HS-27A (cell line): ENCODE data around the gene UMODL1.

ENCODE experiments used
- DNase-seq: peaks from one replicate; pipeline ENCODE4 v3.0.0-alpha.2; 2012; ENCODE audit warnings: low read depth, missing footprints

Gene UMODL1

DNA sequence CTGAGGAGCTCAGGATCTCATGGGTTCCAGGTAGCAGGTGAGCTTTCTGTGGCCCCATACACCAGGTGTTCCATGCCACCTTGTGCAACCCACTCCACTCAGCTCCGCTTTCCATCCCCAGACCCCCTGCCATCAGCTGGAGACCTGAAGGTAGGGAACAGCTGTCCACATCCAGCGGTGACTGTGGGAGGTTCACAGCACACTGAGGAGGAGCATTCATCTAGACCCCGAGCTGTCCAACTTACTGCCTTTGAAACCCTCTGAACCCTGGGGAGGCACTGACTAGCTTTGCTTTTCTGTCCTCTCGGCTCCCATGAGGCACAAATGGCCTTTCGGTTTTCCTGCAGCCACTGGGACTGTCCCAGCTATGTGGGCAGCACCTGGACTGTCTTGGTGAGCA, 119.9 kb downstream of the UMODL1 start:
- DNase-seq = no peak

GRCh38 chr21:42191696-42192595, 120.8 kb downstream of the UMODL1 start:
- no peak for DNase-seq
